Spleen (tissue), 7 donors: ENCODE data around the gene NDE1.

Experiments used
- POLR2A ChIP-seq, 3 donors: fragments of 450-650 bp; IDR thresholded peaks; one replicate each; pipeline ENCODE4 v1.5.1; 2017; ENCODE audit warnings: antibody characterized with exemption in 3 of 3, mild to moderate bottlenecking in 1 of 3
- POLR2AphosphoS5 ChIP-seq, 3 donors: sonication (generic); formaldehyde crosslinking; IDR thresholded peaks; one replicate each; pipeline ENCODE4 v1.5.1; 2017; ENCODE audit warnings: antibody characterized with exemption in 3 of 3
- TF ChIP-seq, protein P1 (sequence below), 11 experiments: fragments of 200-600 bp in 7 of 11; fragments of 450-650 bp in 4 of 11; sonication (generic) in 4 of 11; IDR thresholded peaks in 8 of 11; conservative IDR thresholded peaks in 3 of 11; 1 replicate in 7 of 11; 2 replicates in 4 of 11; pipeline versions ENCODE4 v1.4.0 to v1.8.0; 2016 to 2021; ENCODE audit warnings: antibody characterized with exemption in 11 of 11, inconsistent platforms in 4 of 11, mild to moderate bottlenecking in 1 of 11
- donor health status: DM: no; HTN: no; CAD: no; lungs with moderate emphysema.
- donor health status: DM: no; HTN: no; CAD: no.
- donor health status: DM: no; HTN: no; CAD: no.

DNA sequence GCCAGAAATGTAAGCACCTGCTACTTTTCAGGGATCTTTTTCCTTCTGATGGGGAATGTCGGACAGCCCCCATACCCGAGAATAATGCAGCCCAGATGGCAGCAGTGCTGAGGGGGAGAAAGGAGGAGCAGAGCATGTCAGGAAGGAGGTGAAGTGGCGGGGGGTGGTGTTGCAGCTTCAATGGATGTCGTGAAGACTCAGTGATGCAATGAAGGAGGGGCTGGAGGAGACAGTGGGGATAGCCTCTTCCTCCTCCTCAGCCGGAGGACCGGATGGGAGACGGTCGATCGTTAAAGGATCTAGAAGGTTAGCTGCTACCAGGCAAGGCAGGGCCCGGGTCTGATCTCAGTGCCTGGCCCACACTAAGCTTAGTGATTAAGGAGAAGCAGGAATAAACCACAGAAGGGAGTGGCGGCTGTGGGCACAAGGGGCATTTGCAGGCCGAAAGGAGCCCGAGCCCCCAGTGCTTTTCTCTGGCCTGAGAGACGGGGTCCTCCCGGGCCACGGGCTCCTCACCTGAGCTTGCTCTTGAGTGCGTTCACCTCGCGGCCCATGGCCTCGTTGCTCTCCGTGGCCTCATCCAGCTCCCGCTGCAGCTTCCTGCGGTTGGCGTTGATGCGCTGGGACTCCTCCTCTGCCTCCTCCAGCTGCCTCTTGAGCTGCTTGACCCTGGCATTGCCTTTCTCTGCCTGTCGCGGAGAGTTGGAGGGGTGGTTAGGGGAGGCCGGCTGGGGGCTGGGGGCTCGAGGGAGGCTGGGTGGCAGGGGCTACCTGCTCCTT is 64.5 kb downstream of the NDE1 start:
- TF ChIP-seq, protein P1, sequence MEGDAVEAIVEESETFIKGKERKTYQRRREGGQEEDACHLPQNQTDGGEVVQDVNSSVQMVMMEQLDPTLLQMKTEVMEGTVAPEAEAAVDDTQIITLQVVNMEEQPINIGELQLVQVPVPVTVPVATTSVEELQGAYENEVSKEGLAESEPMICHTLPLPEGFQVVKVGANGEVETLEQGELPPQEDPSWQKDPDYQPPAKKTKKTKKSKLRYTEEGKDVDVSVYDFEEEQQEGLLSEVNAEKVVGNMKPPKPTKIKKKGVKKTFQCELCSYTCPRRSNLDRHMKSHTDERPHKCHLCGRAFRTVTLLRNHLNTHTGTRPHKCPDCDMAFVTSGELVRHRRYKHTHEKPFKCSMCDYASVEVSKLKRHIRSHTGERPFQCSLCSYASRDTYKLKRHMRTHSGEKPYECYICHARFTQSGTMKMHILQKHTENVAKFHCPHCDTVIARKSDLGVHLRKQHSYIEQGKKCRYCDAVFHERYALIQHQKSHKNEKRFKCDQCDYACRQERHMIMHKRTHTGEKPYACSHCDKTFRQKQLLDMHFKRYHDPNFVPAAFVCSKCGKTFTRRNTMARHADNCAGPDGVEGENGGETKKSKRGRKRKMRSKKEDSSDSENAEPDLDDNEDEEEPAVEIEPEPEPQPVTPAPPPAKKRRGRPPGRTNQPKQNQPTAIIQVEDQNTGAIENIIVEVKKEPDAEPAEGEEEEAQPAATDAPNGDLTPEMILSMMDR (IDR thresholded peaks at IDR 0.05 in 8 of 11, conservative IDR thresholded peaks at IDR 0.05 in 3 of 11), result no peak
- TF ChIP-seq POLR2A (IDR thresholded peaks at IDR 0.05) (no peak), POLR2AphosphoS5 (IDR thresholded peaks at IDR 0.05) (peak in 2 of 3 donors; percentile 24 to 52)
